Lower leg skin (tissue), 4 donors: ENCODE results near the gene METTL22. TPM values are rescaled to one million over a fixed set of nuclear protein-coding genes. Genes with fewer than 3 reads are reported as not detected.

Experiments
- DNase-seq, 2 donors: peaks; one replicate each; pipeline ENCODE4 v3.0.0-alpha.2; 2019; ENCODE audit warnings: low spot score in 2 of 2
- H3K4me3 ChIP-seq: fragments of 200-600 bp; sonication (generic); 2 replicates; pipeline ENCODE4 v1.5.1; 2017; ENCODE audit warnings: mild to moderate bottlenecking, low read depth; ENCODE audit not compliant: poor library complexity, severe bottlenecking
- POLR2A ChIP-seq, 2 donors: fragments of 450-650 bp; IDR thresholded peaks; one replicate each; pipeline ENCODE4 v1.6.1; 2016 to 2017; ENCODE audit warnings: antibody characterized with exemption in 2 of 2, mild to moderate bottlenecking in 1 of 2, moderate library complexity in 1 of 2
- WGBS, 2 donors: methylation state at CpG; one replicate each; pipeline ENCODE4 v1.1.5; 2018; 5-methylcytosine and 5-hydroxymethylcytosine counted together
- intact Hi-C: fragments of 100-400 bp; cut with DNase I; formaldehyde crosslinking; loops from one replicate; pipeline ENCODE4 v1.15.0; 2023; ENCODE audit warnings: low total_unique reads
- total RNA-seq, 4 donors: library from RNA; depleted of rRNA; stranded (reverse); fragments of >200 nt; gene quantifications; one replicate each; pipeline ENCODE4 v1.1.0, GENCODE V29; 2016
- TF ChIP-seq, protein P1 (sequence below), 3 donors: fragments of 450-650 bp; IDR thresholded peaks; one replicate each; pipeline ENCODE4 v1.5.1; 2016; ENCODE audit warnings: antibody characterized with exemption in 3 of 3, mild to moderate bottlenecking in 3 of 3, moderate library complexity in 2 of 3

METTL22 gene
- total RNA-seq, 4 donors from 2014 or later: 12.9 to 49.0 (median 21.1) TPM

DNA sequence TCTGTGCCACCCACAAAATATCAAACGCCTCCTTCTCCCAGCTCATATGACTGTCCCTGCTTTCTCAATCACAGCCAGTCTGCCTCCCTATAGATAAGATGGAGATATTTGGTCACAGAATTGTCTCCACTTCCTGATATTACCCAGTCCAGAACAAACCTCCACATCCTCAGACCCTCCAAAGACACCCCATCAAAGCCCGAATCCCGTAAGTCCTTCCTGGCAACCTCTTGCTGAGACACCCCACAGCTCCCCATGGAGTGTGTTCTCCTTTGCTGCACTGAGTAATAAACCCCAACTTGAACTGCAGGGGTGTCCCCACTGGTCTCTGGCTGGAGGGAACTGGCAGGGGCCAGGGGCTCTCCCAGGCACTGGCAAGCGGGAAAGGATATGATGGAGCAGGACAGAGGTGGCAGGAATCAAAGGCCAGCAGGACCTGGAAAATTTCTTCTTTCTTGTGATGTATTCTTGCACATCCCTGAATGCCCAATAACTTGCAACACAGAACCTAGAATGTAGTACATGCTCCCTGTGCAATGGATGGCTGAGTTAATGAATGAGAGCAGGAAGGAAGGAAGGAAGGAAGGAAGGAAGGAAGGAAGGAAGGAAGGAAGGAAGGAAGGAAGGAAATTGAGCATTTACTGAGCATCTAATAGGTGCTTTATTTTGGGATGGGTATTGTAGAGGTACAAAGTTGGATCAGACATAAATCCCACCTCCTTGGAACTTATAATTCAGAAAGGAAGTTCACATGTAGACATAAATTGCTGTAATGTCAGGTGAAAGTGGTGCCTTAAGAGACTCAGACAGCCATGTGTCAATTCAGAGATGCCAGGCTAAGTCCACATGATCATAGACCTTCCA, 45.1 kb upstream of the METTL22 start:
- WGBS, 2 donors: 81 to 90% methylated on average over 4 of the region's 4 CpGs
- peak in 1 of 2 donors; percentile 18 for DNase-seq
- intact Hi-C loops: loop anchor here (10.0 kb wide), 1 partner anchor 308 kb away; the partner anchor contains the start of gene LITAFD
- no peak overlapping the region for H3K4me3 ChIP-seq
- TF ChIP-seq, protein P1, sequence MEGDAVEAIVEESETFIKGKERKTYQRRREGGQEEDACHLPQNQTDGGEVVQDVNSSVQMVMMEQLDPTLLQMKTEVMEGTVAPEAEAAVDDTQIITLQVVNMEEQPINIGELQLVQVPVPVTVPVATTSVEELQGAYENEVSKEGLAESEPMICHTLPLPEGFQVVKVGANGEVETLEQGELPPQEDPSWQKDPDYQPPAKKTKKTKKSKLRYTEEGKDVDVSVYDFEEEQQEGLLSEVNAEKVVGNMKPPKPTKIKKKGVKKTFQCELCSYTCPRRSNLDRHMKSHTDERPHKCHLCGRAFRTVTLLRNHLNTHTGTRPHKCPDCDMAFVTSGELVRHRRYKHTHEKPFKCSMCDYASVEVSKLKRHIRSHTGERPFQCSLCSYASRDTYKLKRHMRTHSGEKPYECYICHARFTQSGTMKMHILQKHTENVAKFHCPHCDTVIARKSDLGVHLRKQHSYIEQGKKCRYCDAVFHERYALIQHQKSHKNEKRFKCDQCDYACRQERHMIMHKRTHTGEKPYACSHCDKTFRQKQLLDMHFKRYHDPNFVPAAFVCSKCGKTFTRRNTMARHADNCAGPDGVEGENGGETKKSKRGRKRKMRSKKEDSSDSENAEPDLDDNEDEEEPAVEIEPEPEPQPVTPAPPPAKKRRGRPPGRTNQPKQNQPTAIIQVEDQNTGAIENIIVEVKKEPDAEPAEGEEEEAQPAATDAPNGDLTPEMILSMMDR (IDR thresholded peaks at IDR 0.05): no peak
- TF ChIP-seq POLR2A (IDR thresholded peaks at IDR 0.05): no peak

DNA sequence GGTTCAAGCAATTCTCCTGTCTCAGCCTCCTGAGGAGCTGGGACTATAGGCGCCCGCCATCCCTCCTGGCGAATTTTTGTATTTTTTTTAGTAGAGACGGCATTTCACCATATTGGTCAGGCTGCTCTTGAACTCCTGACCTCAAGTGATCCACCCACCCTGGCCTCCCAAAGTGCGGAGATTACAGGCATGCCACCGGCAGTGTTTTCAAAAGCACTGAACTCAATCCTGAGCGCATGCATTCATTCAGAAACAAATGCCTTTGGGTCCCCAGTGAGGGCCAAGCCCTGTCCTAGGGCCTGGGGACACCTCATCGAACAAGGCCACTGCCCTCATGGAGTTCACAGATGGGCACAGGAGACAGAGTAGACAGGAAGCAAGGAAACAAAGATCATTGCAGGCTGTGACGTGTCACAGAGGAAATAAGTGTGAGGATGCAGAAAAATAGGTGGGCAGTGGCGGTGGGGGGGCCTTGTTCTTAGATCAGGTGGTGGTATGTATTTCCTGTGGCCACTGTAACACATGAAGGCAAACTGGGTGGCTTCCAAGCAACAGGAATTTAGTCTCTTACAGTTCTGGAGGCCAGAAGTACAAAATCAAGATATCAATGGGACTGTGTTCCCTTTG, 43.7 kb upstream of the METTL22 start:
- peak in 1 of 2 donors; percentile 50 for DNase-seq
- intact Hi-C loops: loop anchor here (10.0 kb wide), 1 partner anchor 307 kb away; the partner anchor contains the start of gene LITAFD
- WGBS, 2 donors: 75 to 86% methylated on average over 10 of the region's 10 CpGs
- no peak overlapping the region for H3K4me3 ChIP-seq
- no peak for TF ChIP-seq POLR2A (IDR thresholded peaks at IDR 0.05)
- TF ChIP-seq, protein P1 (IDR thresholded peaks at IDR 0.05): no peak

GRCh38 chr16:8579559-8579958, 41.9 kb upstream of the METTL22 start:
- intact Hi-C loops: loop anchor here (10.0 kb wide), 1 partner anchor 305 kb away; the partner anchor contains the start of gene LITAFD
- peak in 1 of 2 donors; percentile 57 for DNase-seq
- TF ChIP-seq, protein P1 (IDR thresholded peaks at IDR 0.05): no peak
- TF ChIP-seq POLR2A (IDR thresholded peaks at IDR 0.05): no peak
- 86 to 91% methylated on average over 9 of the region's 9 CpGs for WGBS, 2 donors
- no peak overlapping the region for H3K4me3 ChIP-seq

- intact Hi-C loops: no loop called here
- peak in 1 of 2 donors; percentile 82 for DNase-seq
- 37 to 39% methylated on average over 6 of the region's 6 CpGs for WGBS, 2 donors
- TF ChIP-seq, protein P1 (IDR thresholded peaks at IDR 0.05): no peak
- no peak for TF ChIP-seq POLR2A (IDR thresholded peaks at IDR 0.05)
- no peak overlapping the region for H3K4me3 ChIP-seq
These were observed 39.5 kb upstream of the METTL22 start for GRCh38 chr16:8581831-8582580.

DNA sequence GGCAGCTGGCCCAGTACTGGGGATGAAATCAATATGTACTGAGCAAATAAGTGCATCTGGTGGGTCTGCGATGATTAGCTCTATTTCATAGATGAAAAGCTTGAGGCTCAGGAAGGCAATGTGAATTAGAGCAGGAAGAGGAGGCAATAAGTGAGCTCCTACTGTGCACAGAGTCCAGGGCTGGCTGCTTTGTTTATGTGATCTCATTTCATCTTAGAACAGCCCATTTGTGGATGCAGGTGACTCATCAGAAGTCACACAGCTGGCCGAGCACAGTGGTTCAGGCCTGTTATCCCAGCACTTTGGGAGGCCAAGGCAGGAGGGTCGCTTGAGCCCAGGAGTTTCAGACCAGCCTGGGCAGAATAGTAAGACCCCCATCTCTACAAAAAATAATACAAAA, 38.3 kb upstream of the METTL22 start:
- intact Hi-C loops: no loop called here
- WGBS, 2 donors: 84 to 85% methylated on average over 3 of the region's 3 CpGs

More for the DNA sequence above, 38.3 kb upstream of the METTL22 start:
- DNase-seq: no peak
- TF ChIP-seq POLR2A (IDR thresholded peaks at IDR 0.05): no peak
- TF ChIP-seq, protein P1 (IDR thresholded peaks at IDR 0.05): no peak
- no peak overlapping the region for H3K4me3 ChIP-seq
